ENCODE measurements around the gene LPP.

LPP gene

GRCh38 chr3:188415196-188415595, 261.2 kb downstream of the LPP start:
- Histone ChIP-seq H3K36me3 (replicated peaks; ENCODE audit: insufficient read depth, low read length) (no peaks in the 10 kb centered on the region), H3K4me3 (ENCODE audit: low read length) (no peak overlapping the region), H3K27me3 (replicated peaks; ENCODE audit: insufficient read depth, low read length) (no peaks in the 10 kb centered on the region), H2AFZ (ENCODE audit: low read length) (no peak overlapping the region), H4K20me1 (ENCODE audit: insufficient read depth, low read length) (no peaks in the 10 kb centered on the region), H3K4me2 (ENCODE audit: low read depth, low read length) (no peak overlapping the region), H3K9me2 (replicated peaks; ENCODE audit: insufficient read depth, low read length) (no peaks in the 10 kb centered on the region), H3K9ac (ENCODE audit: low read length) (no peak overlapping the region), H3K27ac (ENCODE audit: low read length) (no peak overlapping the region), H3F3A (ENCODE audit: insufficient read depth, low read length) (peaks cover 9% of the 10 kb centered on the region; the same call in 1 of the 2 replicates), H3K79me2 (ENCODE audit: low read length) (no peaks in the 10 kb centered on the region), H3K4me1 (ENCODE audit: low read length) (peaks cover 21% of the 10 kb centered on the region), H3K9me3 (replicated peaks; ENCODE audit: insufficient read depth, low read length) (no peaks in the 10 kb centered on the region)
- no peak for DNase-seq
- TF ChIP-seq EZH2phosphoT487 (IDR thresholded peaks at IDR 0.05; ENCODE audit: low read length) (no peak), EZH2 (optimal IDR thresholded peaks at IDR 0.05; ENCODE audit: low read depth, low read length) (no peak)
- TF ChIP-seq, protein P1, sequence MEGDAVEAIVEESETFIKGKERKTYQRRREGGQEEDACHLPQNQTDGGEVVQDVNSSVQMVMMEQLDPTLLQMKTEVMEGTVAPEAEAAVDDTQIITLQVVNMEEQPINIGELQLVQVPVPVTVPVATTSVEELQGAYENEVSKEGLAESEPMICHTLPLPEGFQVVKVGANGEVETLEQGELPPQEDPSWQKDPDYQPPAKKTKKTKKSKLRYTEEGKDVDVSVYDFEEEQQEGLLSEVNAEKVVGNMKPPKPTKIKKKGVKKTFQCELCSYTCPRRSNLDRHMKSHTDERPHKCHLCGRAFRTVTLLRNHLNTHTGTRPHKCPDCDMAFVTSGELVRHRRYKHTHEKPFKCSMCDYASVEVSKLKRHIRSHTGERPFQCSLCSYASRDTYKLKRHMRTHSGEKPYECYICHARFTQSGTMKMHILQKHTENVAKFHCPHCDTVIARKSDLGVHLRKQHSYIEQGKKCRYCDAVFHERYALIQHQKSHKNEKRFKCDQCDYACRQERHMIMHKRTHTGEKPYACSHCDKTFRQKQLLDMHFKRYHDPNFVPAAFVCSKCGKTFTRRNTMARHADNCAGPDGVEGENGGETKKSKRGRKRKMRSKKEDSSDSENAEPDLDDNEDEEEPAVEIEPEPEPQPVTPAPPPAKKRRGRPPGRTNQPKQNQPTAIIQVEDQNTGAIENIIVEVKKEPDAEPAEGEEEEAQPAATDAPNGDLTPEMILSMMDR (IDR thresholded peaks at IDR 0.05; ENCODE audit: low read length) = no peak

DNA sequence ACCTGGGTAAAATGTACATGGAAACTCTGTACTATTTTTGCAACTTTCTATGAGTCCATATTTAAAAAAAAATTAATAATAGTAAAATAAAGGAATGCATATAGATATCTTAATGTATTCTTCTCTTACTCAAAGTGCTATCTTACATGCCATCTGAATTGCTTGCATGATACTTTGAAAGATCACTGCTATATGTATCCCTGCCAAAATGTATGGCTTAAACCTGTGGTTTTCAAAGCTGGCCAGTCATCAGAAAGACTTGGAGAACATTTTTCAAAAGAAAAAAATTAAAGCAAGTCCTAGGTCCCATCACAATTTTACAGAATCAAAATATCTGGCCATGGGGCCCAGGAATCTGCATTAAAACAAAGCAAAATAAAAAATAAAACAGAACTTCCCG, 262.1 kb downstream of the LPP start:
- Histone ChIP-seq H3F3A (ENCODE audit: insufficient read depth, low read length) (peaks cover 9% of the 10 kb centered on the region; the same call in 1 of the 2 replicates), H3K27ac (ENCODE audit: low read length) (no peak overlapping the region)

GRCh38 chr3:188417271-188417696, 263.3 kb downstream of the LPP start:
- no peak overlapping the region; the same call in 1 of the 2 replicates for H3K27ac ChIP-seq (ENCODE audit: low read length)
- no peak for TF ChIP-seq EZH2 (optimal IDR thresholded peaks at IDR 0.05; ENCODE audit: low read depth, low read length)
- TF ChIP-seq, protein P1 (IDR thresholded peaks at IDR 0.05; ENCODE audit: low read length) = no peak
- TF ChIP-seq EZH2phosphoT487 (IDR thresholded peaks at IDR 0.05; ENCODE audit: low read length) = no peak
- no peak overlapping the region for H2AFZ ChIP-seq (ENCODE audit: low read length)
- no peaks in the 10 kb centered on the region for H3K36me3 ChIP-seq (replicated peaks; ENCODE audit: insufficient read depth, low read length)
- no peaks in the 10 kb centered on the region for H3K9me2 ChIP-seq (replicated peaks; ENCODE audit: insufficient read depth, low read length)
- H4K20me1 ChIP-seq (ENCODE audit: insufficient read depth, low read length) = no peaks in the 10 kb centered on the region
- no peak overlapping the region for H3K9ac ChIP-seq (ENCODE audit: low read length)
- peaks cover 17% of the 10 kb centered on the region for H3F3A ChIP-seq (ENCODE audit: insufficient read depth, low read length)
- no peaks in the 10 kb centered on the region for H3K79me2 ChIP-seq (ENCODE audit: low read length)
- H3K27me3 ChIP-seq (replicated peaks; ENCODE audit: insufficient read depth, low read length) = no peaks in the 10 kb centered on the region
- H3K4me3 ChIP-seq (ENCODE audit: low read length) = no peak overlapping the region
- peak overlapping the region; percentile 28 for H3K4me2 ChIP-seq (ENCODE audit: low read depth, low read length)
- no peaks in the 10 kb centered on the region for H3K9me3 ChIP-seq (replicated peaks; ENCODE audit: insufficient read depth, low read length)
- peak; percentile 82 for DNase-seq
- H3K4me1 ChIP-seq (ENCODE audit: low read length) = peaks cover 34% of the 10 kb centered on the region

More for the DNA sequence above, 262.1 kb downstream of the LPP start:
- Histone ChIP-seq H3K9ac (ENCODE audit: low read length) (no peak overlapping the region), H3K9me2 (replicated peaks; ENCODE audit: insufficient read depth, low read length) (no peaks in the 10 kb centered on the region), H3K36me3 (replicated peaks; ENCODE audit: insufficient read depth, low read length) (no peaks in the 10 kb centered on the region), H3K4me2 (ENCODE audit: low read depth, low read length) (no peak overlapping the region), H2AFZ (ENCODE audit: low read length) (no peak overlapping the region), H3K4me1 (ENCODE audit: low read length) (peaks cover 24% of the 10 kb centered on the region), H3K27me3 (replicated peaks; ENCODE audit: insufficient read depth, low read length) (no peaks in the 10 kb centered on the region), H4K20me1 (ENCODE audit: insufficient read depth, low read length) (no peaks in the 10 kb centered on the region), H3K9me3 (replicated peaks; ENCODE audit: insufficient read depth, low read length) (no peaks in the 10 kb centered on the region), H3K79me2 (ENCODE audit: low read length) (no peaks in the 10 kb centered on the region), H3K4me3 (ENCODE audit: low read length) (no peak overlapping the region)
- DNase-seq = no peak
- TF ChIP-seq, protein P1 (IDR thresholded peaks at IDR 0.05; ENCODE audit: low read length) = no peak
- TF ChIP-seq EZH2phosphoT487 (IDR thresholded peaks at IDR 0.05; ENCODE audit: low read length) = no peak
- TF ChIP-seq EZH2 (optimal IDR thresholded peaks at IDR 0.05; ENCODE audit: low read depth, low read length) = no peak

Measured in MM.1S (cell line).